H9 (cell line): ENCODE results near the gene JAG1. TPM values are rescaled to one million over a fixed set of nuclear protein-coding genes. Genes with fewer than 3 reads are reported as not detected.

Source experiments
- DNase-seq: peaks from one replicate; pipeline ENCODE4 v3.0.0-alpha.2; 2017
- H2AFZ ChIP-seq: one replicate; pipeline ENCODE4 v1.6.1; 2013; ENCODE audit warnings: mild to moderate bottlenecking, low read length, control low read depth, moderate library complexity
- H2AK5ac ChIP-seq: 2 replicates; pipeline ENCODE4 v1.6.1; 2013; ENCODE audit warnings: low read length, control low read depth, mixed read lengths; ENCODE audit not compliant: insufficient read length
- H2BK120ac ChIP-seq: one replicate; pipeline ENCODE4 v1.6.1; 2013; ENCODE audit warnings: low read depth, mild to moderate bottlenecking, low read length, control low read depth, inconsistent platforms; ENCODE audit not compliant: poor library complexity, severe bottlenecking
- H2BK12ac ChIP-seq: 2 replicates; pipeline ENCODE4 v1.6.1; 2013; ENCODE audit warnings: low read length, control low read depth, mixed read lengths, low read depth; ENCODE audit not compliant: insufficient read length
- H2BK15ac ChIP-seq: 2 replicates; pipeline ENCODE4 v1.6.1; 2013; ENCODE audit warnings: low read depth, low read length, control low read depth
- H2BK20ac ChIP-seq: one replicate; pipeline ENCODE4 v1.6.1; 2013; ENCODE audit warnings: low read depth, mild to moderate bottlenecking, low read length, control low read depth, inconsistent platforms; ENCODE audit not compliant: poor library complexity, severe bottlenecking
- H2BK5ac ChIP-seq: 2 replicates; pipeline ENCODE4 v1.6.1; 2013; ENCODE audit warnings: low read length, control low read depth, mixed read lengths; ENCODE audit not compliant: insufficient read length
- H3K14ac ChIP-seq: 2 replicates; pipeline ENCODE4 v1.6.1; 2013; ENCODE audit warnings: low read length, control low read depth; ENCODE audit not compliant: insufficient read depth
- H3K18ac ChIP-seq: 2 replicates; pipeline ENCODE4 v1.6.1; 2013; ENCODE audit warnings: low read depth, mild to moderate bottlenecking, mixed read lengths, low read length, control low read depth; ENCODE audit not compliant: insufficient read length
- H3K23ac ChIP-seq: 2 replicates; pipeline ENCODE4 v1.6.1; 2013; ENCODE audit warnings: low read length, control low read depth, mixed read lengths, low read depth; ENCODE audit not compliant: insufficient read length
- H3K23me2 ChIP-seq: 2 replicates; pipeline ENCODE4 v1.6.1; 2013; ENCODE audit warnings: low read depth, mild to moderate bottlenecking, mixed read lengths, low read length, control low read depth; ENCODE audit not compliant: insufficient read length, poor library complexity, severe bottlenecking
- H3K27ac ChIP-seq: 2 replicates; pipeline ENCODE4 v1.5.1; 2013; ENCODE audit warnings: low read length, control low read depth, mixed read lengths, low read depth; ENCODE audit not compliant: insufficient read length
- H3K27me3 ChIP-seq: 2 replicates; pipeline ENCODE4 v1.6.1; 2013; ENCODE audit warnings: low read length, control low read depth, inconsistent platforms; ENCODE audit not compliant: insufficient read depth
- H3K4ac ChIP-seq: 2 replicates; pipeline ENCODE4 v1.6.1; 2013; ENCODE audit warnings: low read depth, mild to moderate bottlenecking, control low read depth, inconsistent platforms, low read length, moderate library complexity
- H3K4me1 ChIP-seq: 2 replicates; pipeline ENCODE4 v1.6.1; 2013; ENCODE audit warnings: low read length, control low read depth, inconsistent platforms; ENCODE audit not compliant: insufficient read depth
- H3K4me2 ChIP-seq: 2 replicates; pipeline ENCODE4 v1.6.1; 2013; ENCODE audit warnings: low read length, control low read depth, mixed read lengths; ENCODE audit not compliant: insufficient read length, insufficient read depth
- H3K56ac ChIP-seq: 2 replicates; pipeline ENCODE4 v1.6.1; 2013; ENCODE audit warnings: low read depth, mild to moderate bottlenecking, mixed read lengths, low read length, control low read depth; ENCODE audit not compliant: insufficient read length
- H3K79me1 ChIP-seq: 2 replicates; pipeline ENCODE4 v1.6.1; 2013; ENCODE audit warnings: low read depth, mild to moderate bottlenecking, moderate library complexity, low read length, control low read depth, inconsistent platforms; ENCODE audit not compliant: insufficient read depth, poor library complexity, severe bottlenecking
- H3K79me2 ChIP-seq: 2 replicates; pipeline ENCODE4 v1.6.1; 2013; ENCODE audit warnings: low read length, control low read depth, inconsistent platforms; ENCODE audit not compliant: insufficient read depth
- H3K9ac ChIP-seq: 2 replicates; pipeline ENCODE4 v1.6.1; 2013; ENCODE audit warnings: low read length, control low read depth, mixed read lengths; ENCODE audit not compliant: insufficient read length; ENCODE audit errors: extremely low read depth
- H3K9me3 ChIP-seq: one replicate; pipeline ENCODE4 v1.6.1; 2013; ENCODE audit warnings: low read depth, low read length, inconsistent platforms; ENCODE audit not compliant: control insufficient read depth
- H3T11ph ChIP-seq: one replicate; pipeline ENCODE4 v1.6.1; 2013; ENCODE audit warnings: mild to moderate bottlenecking, low read length, control low read depth, inconsistent platforms
- H4K20me1 ChIP-seq: one replicate; pipeline ENCODE4 v1.6.1; 2013; ENCODE audit not compliant: control insufficient read depth, insufficient read length, insufficient read depth
- H4K5ac ChIP-seq: 2 replicates; pipeline ENCODE4 v1.6.1; 2013; ENCODE audit warnings: low read depth, mild to moderate bottlenecking, mixed read lengths, low read length, control low read depth; ENCODE audit not compliant: insufficient read length
- H4K8ac ChIP-seq: replicated peaks from 2 replicates; pipeline ENCODE4 v1.6.1; 2013; ENCODE audit warnings: low read length, control low read depth, mixed read lengths, low read depth; ENCODE audit not compliant: insufficient read length
- H4K91ac ChIP-seq: 2 replicates; pipeline ENCODE4 v1.6.1; 2013; ENCODE audit warnings: low read depth, mild to moderate bottlenecking, moderate library complexity, mixed read lengths, low read length, control low read depth; ENCODE audit not compliant: insufficient read length
- H3K27ac Mint-ChIP-seq, 3 experiments: 2 replicates in 2 of 3; 3 replicates in 1 of 3; pipeline ENCODE4 v1.8.0; 2020 to 2021; ENCODE audit warnings: mixed read lengths in 3 of 3, mild to moderate bottlenecking in 1 of 3, moderate library complexity in 1 of 3
- H3K27me3 Mint-ChIP-seq: 2 replicates; pipeline ENCODE4 v1.8.0; 2021; ENCODE audit warnings: low read depth, mild to moderate bottlenecking, moderate library complexity, mixed read lengths
- H3K36me3 Mint-ChIP-seq, 3 experiments: 2 replicates in 2 of 3; 3 replicates in 1 of 3; pipeline ENCODE4 v1.8.0; 2020 to 2021; ENCODE audit warnings: low read depth in 3 of 3, mixed read lengths in 3 of 3; ENCODE audit not compliant: insufficient read depth in 1 of 3
- H3K4me1 Mint-ChIP-seq, 2 experiments: 2 replicates each; pipeline ENCODE4 v1.8.0; 2020; ENCODE audit warnings: mixed read lengths in 2 of 2
- H3K4me3 Mint-ChIP-seq, 2 experiments: 2 replicates in 1 of 2; 3 replicates in 1 of 2; pipeline ENCODE4 v1.8.0; 2020 to 2021; ENCODE audit warnings: mild to moderate bottlenecking in 2 of 2, mixed read lengths in 2 of 2, moderate library complexity in 1 of 2
- H3K9me3 Mint-ChIP-seq, 2 experiments: 2 replicates in 1 of 2; 3 replicates in 1 of 2; pipeline ENCODE4 v1.8.0; 2020; ENCODE audit warnings: mild to moderate bottlenecking in 2 of 2, mixed read lengths in 2 of 2, moderate library complexity in 1 of 2
- WGBS: extraction: QIAGEN DNeasy Blood & Tissue Kit; methylation state at CpG from one replicate; pipeline ENCODE4 v1.1.7; 2013; ENCODE audit warnings: missing lambda C conversion rate, low lambda C conversion rate, mixed read lengths; ENCODE audit not compliant: insufficient read length; ENCODE audit errors: extremely low coverage; 5-methylcytosine and 5-hydroxymethylcytosine counted together
- total RNA-seq: library from RNA; stranded (reverse); gene quantifications from 2 replicates; pipeline ENCODE4 v1.2.1, GENCODE V29; 2021
- TF ChIP-seq, protein P1 (sequence below): fragments of 200-600 bp; sonication (generic); conservative IDR thresholded peaks from 3 replicates; pipeline ENCODE4 v1.8.0; 2021; ENCODE audit warnings: antibody characterized with exemption, mild to moderate bottlenecking

Gene JAG1
- total RNA-seq, 1 experiment from 2014 or later = 58.1 TPM

DNA sequence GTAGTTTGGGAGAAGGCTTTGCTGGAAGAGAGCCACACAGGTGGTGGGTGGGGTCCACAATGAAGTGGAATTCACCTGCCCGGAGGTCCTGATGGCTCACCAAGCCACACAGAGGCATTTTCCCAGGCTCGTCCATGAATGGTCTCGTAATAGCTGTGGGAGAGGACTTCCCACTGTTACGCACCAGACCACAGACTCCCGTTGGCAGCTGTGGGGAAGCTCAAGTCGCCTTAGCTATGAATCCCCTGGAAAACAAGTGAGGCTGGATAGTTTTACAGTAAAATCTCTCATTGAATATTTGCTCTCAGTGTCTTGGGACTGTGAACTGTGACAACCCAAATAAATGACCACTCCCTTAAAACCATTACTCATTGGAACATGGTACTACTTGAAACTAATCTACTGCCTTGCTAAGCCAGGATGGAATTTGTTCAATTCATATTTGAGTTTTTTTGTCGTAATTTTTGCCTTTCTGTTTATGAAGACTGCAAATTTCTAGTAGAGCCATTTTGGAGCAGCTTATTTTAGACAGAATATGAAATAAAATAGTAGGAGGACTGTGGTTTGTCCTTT, 79.4 kb downstream of the JAG1 start:
- WGBS = no CpG with 5 or more reads among the region's 7 CpGs
- no peak overlapping the region for H3K56ac ChIP-seq
- no peaks in the 10 kb centered on the region for H3K79me2 ChIP-seq

More for the DNA sequence above, 79.4 kb downstream of the JAG1 start:
- H3K27ac ChIP-seq = no peak overlapping the region
- no peaks in the 10 kb centered on the region for H4K20me1 ChIP-seq
- H3K4me1 Mint-ChIP-seq = peaks cover 9 to 14% of the 10 kb centered on the region in 2 experiments; a peak in 3 of 4 replicates
- DNase-seq = no peak
- H2AK5ac ChIP-seq = no peak overlapping the region
- no peak overlapping the region for H2BK120ac ChIP-seq
- H3T11ph ChIP-seq = no peak overlapping the region
- no peaks in the 10 kb centered on the region for H3K27me3 ChIP-seq
- no peaks in the 10 kb centered on the region; a peak in 1 of 7 replicates for H3K36me3 Mint-ChIP-seq
- H3K18ac ChIP-seq = no peak overlapping the region
- H2BK5ac ChIP-seq = no peak overlapping the region
- H3K23me2 ChIP-seq = no peaks in the 10 kb centered on the region
- no peak overlapping the region for H3K4me3 Mint-ChIP-seq
- no peak overlapping the region for H3K23ac ChIP-seq
- H4K91ac ChIP-seq = no peak overlapping the region
- no peaks in the 10 kb centered on the region for H3K9me3 Mint-ChIP-seq
- H2BK15ac ChIP-seq = no peak overlapping the region
- H3K4ac ChIP-seq = no peak overlapping the region
- H4K8ac ChIP-seq = no peak overlapping the region
- no peak overlapping the region for H4K5ac ChIP-seq
- H3K4me1 ChIP-seq = no peaks in the 10 kb centered on the region
- no peak overlapping the region for H3K4me2 ChIP-seq
- H2BK20ac ChIP-seq = no peak overlapping the region
- H3K27ac Mint-ChIP-seq = no peak overlapping the region
- H3K27me3 Mint-ChIP-seq = no peaks in the 10 kb centered on the region
- no peaks in the 10 kb centered on the region for H3K79me1 ChIP-seq
- TF ChIP-seq, protein P1, sequence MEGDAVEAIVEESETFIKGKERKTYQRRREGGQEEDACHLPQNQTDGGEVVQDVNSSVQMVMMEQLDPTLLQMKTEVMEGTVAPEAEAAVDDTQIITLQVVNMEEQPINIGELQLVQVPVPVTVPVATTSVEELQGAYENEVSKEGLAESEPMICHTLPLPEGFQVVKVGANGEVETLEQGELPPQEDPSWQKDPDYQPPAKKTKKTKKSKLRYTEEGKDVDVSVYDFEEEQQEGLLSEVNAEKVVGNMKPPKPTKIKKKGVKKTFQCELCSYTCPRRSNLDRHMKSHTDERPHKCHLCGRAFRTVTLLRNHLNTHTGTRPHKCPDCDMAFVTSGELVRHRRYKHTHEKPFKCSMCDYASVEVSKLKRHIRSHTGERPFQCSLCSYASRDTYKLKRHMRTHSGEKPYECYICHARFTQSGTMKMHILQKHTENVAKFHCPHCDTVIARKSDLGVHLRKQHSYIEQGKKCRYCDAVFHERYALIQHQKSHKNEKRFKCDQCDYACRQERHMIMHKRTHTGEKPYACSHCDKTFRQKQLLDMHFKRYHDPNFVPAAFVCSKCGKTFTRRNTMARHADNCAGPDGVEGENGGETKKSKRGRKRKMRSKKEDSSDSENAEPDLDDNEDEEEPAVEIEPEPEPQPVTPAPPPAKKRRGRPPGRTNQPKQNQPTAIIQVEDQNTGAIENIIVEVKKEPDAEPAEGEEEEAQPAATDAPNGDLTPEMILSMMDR = no peak
- no peak overlapping the region for H2BK12ac ChIP-seq
- H3K9me3 ChIP-seq = no peaks in the 10 kb centered on the region
- H3K9ac ChIP-seq = no peak overlapping the region
- no peak overlapping the region for H2AFZ ChIP-seq
- no peak overlapping the region for H3K14ac ChIP-seq
